ENCODE results near the gene ANKS1A. TPM values are rescaled to one million over a fixed set of nuclear protein-coding genes. Genes with fewer than 3 reads are reported as not detected.

The ANKS1A gene
- polyA plus RNA-seq, 1 experiment: 5.1 TPM

GRCh38 chr6:34864007-34864406 is 25.0 kb upstream of the ANKS1A start:
- CTCF ChIA-PET: no interaction called here
- Histone ChIP-seq H3K27me3 (ENCODE audit: control insufficient read depth, insufficient read depth, low read length) (no peaks in the 10 kb centered on the region), H3K27ac (ENCODE audit: low read depth, low read length) (no peak overlapping the region), H3K4me3 (ENCODE audit: low read depth, low read length) (no peak overlapping the region), H3K9me3 (ENCODE audit: control insufficient read depth, insufficient read depth, low read length) (no peaks in the 10 kb centered on the region)
- POLR2A ChIA-PET: no interaction called here
- no peak for TF ChIP-seq CTCF (IDR thresholded peaks at IDR 0.05; ENCODE audit: low read depth, low read length)
- no peak for DNase-seq (ENCODE audit: low read depth, low spot score)

DNA sequence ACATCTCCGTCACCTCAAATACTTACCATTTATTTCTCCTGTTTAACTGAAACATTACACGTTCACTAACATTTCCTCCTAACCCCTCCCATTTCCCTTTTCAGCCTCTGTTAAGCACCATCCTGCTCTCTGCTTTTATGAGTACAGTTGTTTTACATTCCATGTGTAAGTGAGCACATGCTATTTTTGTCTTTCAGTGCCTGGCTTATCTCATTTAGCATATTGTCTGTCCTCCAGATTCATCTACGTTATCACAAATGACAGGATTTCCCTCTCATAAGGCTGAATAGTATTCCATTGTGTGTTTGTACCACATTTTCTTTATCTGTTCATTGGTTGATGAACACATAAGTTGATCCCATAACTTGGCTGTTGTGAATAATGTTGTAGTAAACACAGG is 23.9 kb upstream of the ANKS1A start:
- no peaks in the 10 kb centered on the region for H3K9me3 ChIP-seq (ENCODE audit: control insufficient read depth, insufficient read depth, low read length)
- no peak for TF ChIP-seq CTCF (IDR thresholded peaks at IDR 0.05; ENCODE audit: low read depth, low read length)
- ChIA-PET POLR2A (no interaction called here), CTCF (no interaction called here)
- no peak overlapping the region for H3K4me3 ChIP-seq (ENCODE audit: low read depth, low read length)
- H3K27ac ChIP-seq (ENCODE audit: low read depth, low read length): no peak overlapping the region
- no peaks in the 10 kb centered on the region for H3K27me3 ChIP-seq (ENCODE audit: control insufficient read depth, insufficient read depth, low read length)
- no peak for DNase-seq (ENCODE audit: low read depth, low spot score)

GRCh38 chr6:34866509-34866908 is 22.5 kb upstream of the ANKS1A start:
- POLR2A ChIA-PET: no interaction called here
- no peak for DNase-seq (ENCODE audit: low read depth, low spot score)
- no peak for TF ChIP-seq CTCF (IDR thresholded peaks at IDR 0.05; ENCODE audit: low read depth, low read length)

GRCh38 chr6:34867484-34867883 is 21.6 kb upstream of the ANKS1A start:
- ChIA-PET POLR2A (interaction anchor here (0.6 kb wide), 1 partner anchor 1615 kb away, joined by 7 read pairs; no protein-coding TSS in a partner anchor), CTCF (interaction anchor here (0.6 kb wide), 1 partner anchor 272 kb away, joined by 4 read pairs; no protein-coding TSS in a partner anchor)
- TF ChIP-seq CTCF (IDR thresholded peaks at IDR 0.05; ENCODE audit: low read depth, low read length): no peak
- Histone ChIP-seq H3K9me3 (ENCODE audit: control insufficient read depth, insufficient read depth, low read length) (no peaks in the 10 kb centered on the region), H3K27me3 (ENCODE audit: control insufficient read depth, insufficient read depth, low read length) (no peaks in the 10 kb centered on the region), H3K4me3 (ENCODE audit: low read depth, low read length) (no peak overlapping the region), H3K27ac (ENCODE audit: low read depth, low read length) (no peak overlapping the region)
- no peak for DNase-seq (ENCODE audit: low read depth, low spot score)

More at GRCh38 chr6:34866509-34866908, 22.5 kb upstream of the ANKS1A start:
- Histone ChIP-seq H3K27me3 (ENCODE audit: control insufficient read depth, insufficient read depth, low read length) (no peaks in the 10 kb centered on the region), H3K27ac (ENCODE audit: low read depth, low read length) (no peak overlapping the region), H3K9me3 (ENCODE audit: control insufficient read depth, insufficient read depth, low read length) (no peaks in the 10 kb centered on the region), H3K4me3 (ENCODE audit: low read depth, low read length) (no peak overlapping the region)
- CTCF ChIA-PET: no interaction called here

- no peak overlapping the region for H3K27ac ChIP-seq (ENCODE audit: low read depth, low read length)
- H3K27me3 ChIP-seq (ENCODE audit: control insufficient read depth, insufficient read depth, low read length): no peaks in the 10 kb centered on the region
- no peaks in the 10 kb centered on the region for H3K9me3 ChIP-seq (ENCODE audit: control insufficient read depth, insufficient read depth, low read length)
- CTCF ChIA-PET: no interaction called here
- DNase-seq (ENCODE audit: low read depth, low spot score): no peak
- POLR2A ChIA-PET: no interaction called here
- no peak for TF ChIP-seq CTCF (IDR thresholded peaks at IDR 0.05; ENCODE audit: low read depth, low read length)
- no peak overlapping the region for H3K4me3 ChIP-seq (ENCODE audit: low read depth, low read length)
Observed at GRCh38 chr6:34871853-34872252, 17.2 kb upstream of the ANKS1A start.

Data from AG04450 (cell line).